GM21529 (cell line): ENCODE measurements around the gene STARD13.

Experiments
- ATAC-seq: cut with Tn5 transposase; IDR thresholded peaks from one replicate; pipeline ENCODE4 v1.9.1; 2021; ENCODE audit not compliant: unreplicated experiment

STARD13 gene

DNA sequence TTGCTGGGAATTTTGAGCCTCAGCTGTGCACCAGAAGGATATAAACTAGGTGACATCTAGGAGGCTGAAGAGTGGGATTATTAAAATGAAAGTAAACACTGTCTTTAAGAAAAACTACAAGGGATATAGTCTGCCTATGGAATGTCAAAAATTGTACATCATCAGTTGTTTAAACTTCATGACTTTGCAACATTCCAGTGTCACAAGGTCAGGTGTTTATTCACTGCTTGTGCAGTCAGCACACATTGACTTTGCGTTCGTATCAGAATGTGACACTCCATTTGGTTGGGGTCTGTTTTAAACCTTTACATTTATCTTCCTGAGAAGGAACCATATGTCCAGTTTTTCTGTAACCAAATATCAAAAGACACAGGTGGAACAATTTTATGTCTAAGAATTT lies 183.7 kb downstream of the STARD13 start:
- no peak for ATAC-seq

DNA sequence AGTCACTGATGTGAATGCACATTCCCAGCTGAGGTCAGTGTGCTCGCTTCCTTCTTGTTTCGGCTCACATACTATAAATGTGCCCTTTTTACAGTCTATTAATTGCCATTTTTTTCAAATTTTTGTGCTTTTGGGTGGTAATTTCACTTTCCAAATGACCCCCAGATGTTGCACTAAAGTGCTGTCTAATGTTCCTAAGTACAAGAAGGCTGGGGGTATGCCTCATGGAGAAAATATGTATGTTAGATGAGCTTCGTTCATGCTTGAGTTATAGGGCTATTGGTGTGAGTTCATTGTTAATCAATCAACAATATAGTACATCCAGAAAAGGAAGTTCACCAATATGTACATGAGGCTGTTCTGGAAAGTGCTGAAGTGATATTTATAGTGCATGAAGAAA lies 184.7 kb downstream of the STARD13 start:
- no peak for ATAC-seq

DNA sequence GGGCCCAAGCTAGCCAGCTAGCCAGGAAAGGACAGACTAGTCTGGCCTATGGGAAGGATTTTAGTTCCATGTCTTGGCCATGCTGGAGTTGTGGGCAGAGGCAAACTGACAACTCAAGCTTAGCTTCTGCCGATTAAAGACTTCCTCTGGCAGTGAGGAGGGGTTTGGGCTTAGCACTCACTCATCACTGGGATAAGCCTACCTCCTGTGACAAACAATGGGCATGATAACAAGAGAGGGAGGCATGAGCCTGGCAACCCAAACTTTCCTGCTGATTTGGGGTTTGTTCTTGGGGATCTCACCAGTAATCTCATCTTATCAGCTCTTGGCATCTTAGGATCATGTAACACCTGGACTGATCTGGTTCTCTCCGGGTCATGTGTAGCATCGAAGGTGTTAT lies 185.7 kb downstream of the STARD13 start:
- no peak for ATAC-seq

DNA sequence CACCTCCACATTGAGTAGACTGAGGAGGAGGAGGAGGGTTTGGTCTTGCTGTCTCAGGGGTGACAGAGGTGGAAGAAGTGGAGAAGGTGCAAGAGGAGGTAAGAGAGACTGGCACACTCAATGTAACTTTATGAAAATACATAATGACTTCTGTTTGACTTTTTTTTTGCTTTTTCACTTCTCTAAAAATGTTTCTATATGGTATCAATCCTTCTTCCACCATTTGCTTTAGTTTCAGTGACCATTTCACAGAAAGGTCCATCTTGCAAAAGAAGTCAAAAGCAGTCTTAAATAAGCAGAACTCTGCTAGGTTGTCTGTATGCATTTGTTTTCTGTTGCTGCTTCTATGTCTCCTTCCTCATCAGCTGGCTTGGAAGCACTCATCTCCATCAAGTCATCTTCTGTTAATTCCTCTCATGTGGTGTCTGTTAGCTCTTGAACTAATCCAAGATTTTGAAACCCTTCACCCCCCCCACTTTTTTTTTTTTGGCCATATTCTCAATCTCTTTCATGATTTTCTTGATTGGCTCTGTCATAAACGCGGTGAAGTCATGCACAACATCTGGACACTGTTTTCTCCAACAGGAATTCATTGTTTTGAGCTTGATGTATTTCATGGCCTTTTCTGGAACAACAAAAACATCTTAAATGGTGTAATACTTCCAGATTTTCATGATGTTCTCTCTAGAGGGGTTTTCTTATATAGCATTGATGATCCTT lies 188.5 kb downstream of the STARD13 start:
- no peak for ATAC-seq

DNA sequence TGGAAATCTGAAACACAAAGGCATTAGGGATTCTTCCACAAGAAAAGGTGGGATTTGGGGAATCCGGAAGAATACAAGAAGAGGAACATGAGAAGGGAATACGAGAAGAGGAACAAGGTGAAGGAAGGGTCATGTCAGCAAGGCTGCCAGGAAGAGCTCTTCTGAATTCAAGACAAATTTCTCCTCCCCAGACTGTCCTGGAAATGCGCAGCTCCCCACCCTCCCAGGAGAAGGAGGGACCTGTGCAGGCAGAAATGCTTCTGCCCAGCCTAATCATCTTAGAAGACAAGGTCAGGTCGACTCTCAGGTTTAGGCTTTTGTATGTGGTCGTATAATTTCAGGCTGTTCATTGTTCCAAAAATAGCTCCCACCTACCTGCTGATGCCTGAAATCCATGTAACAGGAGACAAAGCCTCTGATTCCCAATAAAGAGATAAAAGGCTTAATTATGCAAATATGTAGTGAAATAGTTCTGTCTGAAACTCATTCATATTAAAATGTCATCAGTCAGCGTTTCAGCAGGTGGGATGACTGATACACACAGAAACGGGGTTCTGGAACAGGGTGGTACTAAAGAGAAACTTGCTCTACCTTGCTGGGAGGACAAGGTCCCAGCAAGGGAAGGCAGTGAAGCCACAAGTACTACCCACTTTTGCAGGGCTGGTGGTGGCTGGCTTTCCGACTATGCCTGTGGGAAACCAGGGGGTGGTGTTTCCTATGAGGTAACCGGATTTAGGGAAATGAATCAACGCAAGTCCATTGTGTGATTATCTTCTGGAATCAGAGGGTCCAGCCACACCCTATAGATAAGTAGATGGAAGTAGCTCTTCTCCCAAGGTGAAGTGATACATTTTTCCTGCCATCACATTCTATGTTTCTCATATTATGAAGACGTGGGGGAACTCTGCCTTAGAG lies 193.2 kb downstream of the STARD13 start:
- ATAC-seq: no peak

DNA sequence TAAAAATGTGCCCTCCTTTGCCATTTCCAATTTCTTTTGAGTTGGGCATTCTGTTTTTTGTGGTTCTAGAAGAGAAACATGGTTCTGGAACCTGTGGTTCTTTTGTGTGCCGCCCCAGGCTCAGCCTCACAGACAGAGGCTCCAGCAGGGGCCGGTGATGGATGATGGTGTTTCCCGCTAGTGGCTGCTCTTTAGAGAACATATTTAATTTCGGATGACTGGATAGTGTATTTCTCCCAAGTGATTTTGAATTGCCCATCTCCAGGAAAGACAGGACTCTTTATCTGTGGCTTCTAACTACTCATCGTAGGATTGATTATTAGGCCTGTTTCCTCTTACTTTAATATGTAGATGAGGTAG lies 194.2 kb downstream of the STARD13 start:
- ATAC-seq: no peak

DNA sequence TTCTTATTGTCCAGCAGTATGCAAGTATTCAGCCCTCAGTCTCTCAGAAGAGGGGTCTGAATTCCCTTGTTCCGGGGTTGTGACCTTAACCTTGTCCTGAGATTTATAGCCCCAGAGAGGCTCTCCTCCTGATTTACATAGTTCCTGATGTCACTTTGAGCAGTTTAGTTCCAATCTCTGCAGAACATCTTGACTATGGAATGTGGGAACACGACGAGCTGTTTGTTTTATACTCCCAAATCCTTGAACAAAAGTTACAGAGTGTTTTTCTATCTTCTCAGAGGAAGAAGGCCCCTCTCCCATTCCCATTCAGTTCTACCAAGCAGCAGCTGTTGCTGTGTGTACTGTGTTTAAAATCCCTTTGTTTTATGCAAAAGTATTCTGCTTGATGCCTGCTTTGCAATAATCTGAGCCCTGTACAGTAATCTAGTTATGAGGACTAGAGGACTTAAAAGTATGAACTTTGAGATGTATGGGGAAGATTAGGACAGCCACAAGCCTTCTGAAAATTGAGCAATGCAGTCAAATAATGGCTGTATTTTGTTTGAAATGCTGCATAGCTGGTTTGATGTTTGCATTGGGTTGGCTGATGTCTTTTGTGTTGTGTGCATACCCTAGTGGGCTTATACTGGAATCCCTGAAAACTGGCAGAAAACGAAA lies 194.7 kb downstream of the STARD13 start:
- ATAC-seq: no peak

DNA sequence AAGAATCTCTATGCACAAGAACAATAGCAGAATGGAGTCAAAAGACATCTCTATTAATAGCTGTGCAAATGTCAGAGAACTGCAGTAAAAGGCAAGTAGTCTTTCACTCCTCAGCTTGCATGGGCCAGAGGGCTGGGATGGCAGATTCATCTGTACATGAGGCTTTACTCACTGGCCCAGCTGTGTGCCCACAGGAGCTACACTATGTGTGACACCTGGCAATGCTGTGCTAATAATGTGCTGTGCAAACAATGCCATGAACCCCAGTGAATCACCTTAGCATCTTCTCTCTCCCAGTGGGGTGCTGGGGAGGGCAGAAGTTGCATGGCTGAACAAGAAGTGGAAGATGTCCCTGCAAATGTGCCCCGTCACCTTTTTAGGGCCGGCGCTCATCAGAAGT lies 196.2 kb downstream of the STARD13 start:
- ATAC-seq: no peak

DNA sequence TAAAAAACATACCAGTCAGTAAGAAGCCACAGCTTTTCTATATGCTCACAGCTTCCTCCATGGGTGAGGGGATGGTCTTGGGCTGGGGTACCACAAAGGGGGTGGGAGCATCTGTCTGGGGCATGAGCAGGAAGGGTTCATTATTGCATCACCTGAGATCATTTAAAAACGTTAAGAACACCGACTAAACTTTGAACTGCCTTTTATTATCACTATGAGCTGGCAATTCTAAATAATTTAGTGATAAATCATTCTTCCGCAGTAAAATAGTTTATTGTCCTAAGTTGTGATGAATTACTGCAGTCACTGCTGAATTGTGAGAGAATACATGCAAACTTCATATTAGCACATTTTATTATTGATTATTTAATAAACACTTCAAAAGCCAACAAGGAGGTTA lies 197.8 kb downstream of the STARD13 start:
- no peak for ATAC-seq

DNA sequence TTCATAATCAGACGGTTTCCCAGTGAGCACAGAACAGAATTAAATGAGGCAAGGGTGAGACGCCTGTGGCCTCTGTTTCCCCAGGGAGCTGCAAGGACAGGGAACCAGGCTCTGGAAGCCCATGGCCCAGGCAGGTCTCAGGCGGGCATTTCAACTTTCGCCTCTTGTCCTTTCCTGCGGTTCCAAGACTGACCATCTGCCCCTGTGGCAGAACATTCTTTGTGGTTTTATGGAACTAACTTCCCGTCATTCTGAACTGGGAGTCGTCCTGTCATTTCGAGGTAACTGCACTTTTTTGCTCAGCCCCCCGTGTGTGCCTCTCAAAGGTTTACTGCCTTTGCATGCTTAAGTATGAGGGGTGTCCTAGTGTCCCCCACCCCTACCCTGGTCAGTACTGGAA lies 198.5 kb downstream of the STARD13 start:
- ATAC-seq: no peak

DNA sequence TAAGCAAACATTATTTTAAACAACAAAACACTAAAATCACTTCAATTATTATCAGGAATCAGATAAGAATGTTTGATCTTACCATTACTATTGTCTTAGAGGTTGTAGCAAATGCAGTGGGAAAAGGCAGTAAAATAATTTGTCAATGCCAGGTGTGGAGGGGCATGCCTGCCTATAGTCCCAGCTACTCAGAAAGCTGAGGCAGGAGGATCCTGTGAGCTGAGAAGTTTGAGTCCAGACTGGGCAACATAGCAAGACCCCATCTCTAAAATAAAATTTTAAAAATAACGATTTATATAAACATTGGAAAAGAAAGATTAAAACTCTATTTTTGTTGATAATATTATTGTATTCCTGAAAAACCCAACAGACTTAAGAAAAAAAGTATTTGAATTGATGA lies 202.5 kb downstream of the STARD13 start:
- ATAC-seq: no peak

DNA sequence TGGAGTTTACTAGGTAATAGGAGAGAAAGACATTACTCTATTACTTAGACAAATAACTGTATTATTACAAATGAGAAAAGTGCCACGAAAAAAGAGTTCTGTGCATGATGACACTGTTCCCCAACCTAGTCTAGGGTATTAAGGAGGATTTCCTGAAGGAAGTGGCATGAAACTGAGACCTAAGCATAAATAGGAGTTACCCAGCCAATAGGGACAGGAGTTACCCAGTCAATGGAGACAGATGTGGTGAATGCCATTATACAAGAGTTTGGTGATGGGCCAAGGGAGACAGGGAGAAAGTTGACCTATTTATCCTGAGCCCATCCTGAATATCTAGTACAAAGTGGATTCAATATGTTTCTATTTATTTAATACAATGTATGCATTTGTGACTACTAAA lies 203.9 kb downstream of the STARD13 start:
- ATAC-seq: no peak

DNA sequence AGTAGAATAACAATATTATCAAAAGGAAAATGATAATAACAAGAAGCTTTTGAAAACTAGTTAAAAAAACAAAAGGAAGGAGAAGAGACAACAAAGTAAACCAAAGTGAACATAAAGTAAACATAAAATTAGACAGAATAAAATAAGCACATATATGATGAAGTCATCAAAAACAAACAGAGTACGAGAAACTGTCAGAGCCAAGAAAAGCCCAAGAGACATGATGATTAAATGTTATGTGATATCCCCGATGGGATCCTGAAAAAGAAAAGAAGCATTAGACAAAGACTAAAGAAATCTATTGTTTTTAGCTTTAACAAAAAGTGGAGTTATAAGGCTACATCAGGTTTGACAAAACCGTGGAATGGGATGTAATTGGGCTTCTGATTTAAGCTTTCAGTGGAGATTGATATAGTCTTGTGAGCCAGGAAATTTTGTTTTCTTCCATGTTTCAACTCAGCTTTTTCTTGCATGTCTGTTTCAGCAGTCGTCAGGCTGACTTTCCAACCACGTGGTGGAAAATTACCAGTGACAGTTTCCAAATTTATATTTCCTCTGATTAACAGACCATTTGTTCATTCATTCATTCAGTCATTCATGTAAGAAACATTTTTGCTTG lies 204.5 kb downstream of the STARD13 start:
- no peak for ATAC-seq

DNA sequence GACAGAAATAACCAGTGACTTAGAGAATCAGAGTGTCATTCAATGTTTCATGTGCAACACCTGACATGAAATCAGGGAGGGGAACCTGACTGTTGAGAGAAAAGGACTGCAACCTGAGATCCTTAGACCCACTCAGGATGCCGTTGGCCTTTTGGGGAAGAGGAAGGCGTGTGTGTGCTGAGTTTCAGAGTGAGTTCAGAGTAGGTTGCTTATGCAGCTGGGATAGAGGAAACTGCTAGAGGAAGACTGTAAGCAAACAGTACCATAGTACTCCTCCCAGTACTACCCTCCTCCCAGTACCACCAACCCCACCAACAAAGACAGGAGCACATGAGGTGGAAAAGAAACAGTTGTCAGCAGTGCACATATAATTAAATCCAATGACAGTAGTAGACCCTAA lies 205.6 kb downstream of the STARD13 start:
- no peak for ATAC-seq

DNA sequence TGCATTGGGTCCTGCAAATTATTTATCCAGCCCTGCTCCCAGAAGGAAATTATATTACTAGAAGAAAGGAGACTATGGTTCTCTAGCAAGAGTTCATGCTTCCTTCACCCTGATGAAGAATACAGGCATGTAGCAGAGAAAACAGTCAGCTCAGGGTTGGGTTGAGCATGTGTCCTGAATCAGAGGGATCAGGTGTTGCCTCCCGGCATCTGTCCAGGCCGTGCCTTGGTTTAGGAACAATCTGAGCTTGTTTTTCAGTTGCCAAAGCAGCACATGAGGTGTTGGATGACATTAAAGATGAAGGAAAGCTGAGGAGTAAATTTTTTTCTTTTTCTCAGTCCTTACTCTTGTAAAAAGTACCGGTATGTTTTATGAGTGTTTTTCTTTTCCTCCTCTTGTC lies 207.3 kb downstream of the STARD13 start:
- no peak for ATAC-seq

DNA sequence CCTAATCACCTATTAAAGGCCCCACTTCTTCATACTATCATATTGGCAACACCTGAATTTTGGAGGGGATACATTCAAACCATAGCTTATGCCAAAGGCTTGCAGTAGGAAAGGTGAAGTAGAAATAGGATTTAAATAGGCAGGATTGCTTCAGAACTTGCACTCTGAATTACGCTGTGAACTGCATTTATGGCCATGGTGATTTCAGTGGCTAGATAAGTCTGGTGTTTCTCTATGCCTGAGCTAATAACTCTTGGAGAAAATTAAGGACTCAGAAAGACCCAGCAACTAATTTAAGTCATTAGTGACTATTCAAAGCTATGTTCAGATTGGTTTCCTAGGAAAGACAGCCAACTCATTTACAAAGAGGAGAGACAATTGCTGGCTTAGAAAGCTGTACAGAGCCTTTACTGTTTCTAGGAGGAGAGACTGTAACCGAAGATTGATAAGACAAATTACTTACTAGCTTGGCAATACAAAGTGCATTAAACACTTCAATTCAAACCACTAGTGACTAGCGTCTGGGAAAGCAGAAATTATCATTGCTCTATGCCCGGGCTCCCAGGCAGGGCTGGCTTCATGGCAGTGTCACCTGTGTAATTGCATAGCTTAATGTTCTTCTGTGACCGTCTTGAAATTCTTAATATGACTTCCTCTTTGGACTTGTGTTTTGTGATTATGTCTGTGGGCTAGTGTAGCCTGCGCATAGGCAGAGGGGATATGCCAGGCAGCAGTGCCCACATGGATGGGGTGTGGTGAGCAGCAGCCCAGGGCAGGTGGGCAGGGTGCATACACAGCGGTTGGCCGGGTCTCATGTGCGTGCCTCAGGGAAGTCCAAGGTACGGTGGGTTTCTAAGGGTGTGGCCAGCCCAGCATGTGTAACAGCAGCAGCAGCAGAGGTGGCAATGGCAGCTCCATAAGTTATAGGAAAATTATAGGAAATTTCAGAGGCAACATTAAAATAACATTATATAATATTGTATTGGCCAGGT lies 209.3 kb downstream of the STARD13 start:
- ATAC-seq: no peak

DNA sequence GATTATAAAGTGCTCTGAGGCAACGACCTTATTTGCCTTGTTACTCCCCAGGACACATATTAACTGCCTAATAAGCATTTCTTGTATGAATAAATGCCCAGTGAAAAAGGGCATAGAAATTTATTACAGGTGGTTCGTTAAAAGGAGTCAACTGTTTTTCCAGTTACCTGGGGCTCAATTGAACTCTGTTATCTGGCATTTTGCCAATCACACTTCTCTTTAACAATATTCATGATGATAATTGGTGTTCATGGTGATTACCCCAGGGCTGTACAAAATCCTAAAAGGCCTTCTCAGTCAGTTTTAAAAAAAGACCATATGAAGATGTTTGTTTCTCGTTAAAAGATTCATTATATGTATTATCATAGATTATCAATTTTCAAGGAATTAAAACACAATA lies 212.2 kb downstream of the STARD13 start:
- no peak for ATAC-seq

DNA sequence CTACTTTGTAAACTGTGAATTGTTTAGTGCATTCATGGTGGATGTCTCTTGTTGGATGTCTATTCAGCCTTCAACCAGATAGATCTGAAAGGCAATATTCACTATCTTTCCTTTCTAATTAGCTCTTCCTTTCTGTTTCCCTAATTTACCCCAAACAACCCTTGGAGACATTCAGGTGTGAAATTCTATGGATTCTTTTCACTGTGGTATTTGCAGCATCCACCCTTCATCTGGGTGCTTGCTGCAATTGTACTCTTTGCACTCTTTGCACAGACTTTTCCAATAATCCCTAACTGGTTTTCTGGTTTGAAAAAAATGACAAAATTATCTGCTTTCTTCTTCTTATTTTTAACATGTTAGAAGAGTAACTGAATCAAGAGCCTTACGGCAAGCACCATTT lies 212.8 kb downstream of the STARD13 start:
- no peak for ATAC-seq

DNA sequence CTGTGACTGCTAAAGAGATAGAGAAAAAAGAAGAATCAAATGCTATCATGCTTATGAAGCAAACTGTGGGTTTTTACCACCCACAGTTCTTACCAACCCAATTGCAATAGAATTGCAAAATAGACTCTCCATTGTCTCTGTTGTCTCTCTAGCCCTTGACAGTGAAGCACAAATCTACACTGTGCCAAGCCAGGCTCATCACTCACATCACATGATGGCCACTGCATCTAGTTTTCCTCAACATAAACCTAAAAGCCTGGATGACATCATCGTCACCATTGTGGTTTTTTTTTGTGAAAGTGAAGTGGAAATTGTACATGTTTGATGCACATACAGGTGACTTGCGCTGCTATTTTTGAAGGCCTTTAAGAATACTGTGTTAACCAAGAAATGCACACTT lies 213.3 kb downstream of the STARD13 start:
- no peak for ATAC-seq

DNA sequence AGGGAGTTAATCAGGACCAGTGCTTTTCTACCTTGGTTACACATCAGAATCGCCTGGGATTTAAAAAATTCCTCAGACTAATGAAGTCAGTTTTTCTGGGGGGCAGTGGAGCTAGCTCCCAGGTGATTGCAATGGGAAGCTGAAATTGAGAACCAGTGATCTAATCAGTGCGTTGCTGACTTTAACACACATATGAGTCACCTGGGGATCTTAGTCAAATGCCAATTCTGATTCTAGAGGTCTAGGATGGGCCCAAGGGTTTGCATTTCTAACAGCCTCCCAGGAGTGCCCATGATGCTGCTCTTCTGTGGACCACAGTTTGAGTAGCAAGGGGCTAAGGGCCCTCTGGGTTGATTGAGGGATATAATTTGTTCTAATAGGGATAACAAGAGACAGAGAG lies 214.8 kb downstream of the STARD13 start:
- ATAC-seq: no peak
